ENCODE results near the gene DUOXA1.
"Not testable (repeated sequence)": the region's sequence is repeated elsewhere in the genome, so short reads cannot be mapped to it uniquely, and the experiment has no call there.

The DUOXA1 gene

DNA sequence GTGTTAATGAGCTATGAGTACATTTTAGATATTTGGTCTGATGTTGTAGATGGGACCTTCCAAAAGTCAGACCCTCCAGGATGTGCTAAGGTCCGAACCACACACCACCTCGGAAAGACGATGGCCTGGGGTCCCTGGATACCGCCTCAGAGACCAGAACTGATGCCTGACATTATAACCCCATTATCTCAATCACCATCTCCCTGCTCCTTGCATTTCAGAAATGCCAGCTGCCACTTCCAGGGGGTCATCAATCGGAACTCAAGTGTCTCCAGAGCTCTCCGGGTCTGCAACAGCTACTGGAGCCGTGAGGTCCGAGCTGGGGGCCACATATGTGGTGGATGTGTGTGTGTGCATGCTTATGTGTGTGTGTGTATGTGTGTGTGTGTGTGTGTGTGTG, 8.0 kb upstream of the DUOXA1 start:
- H3K9me3 ChIP-seq (ENCODE audit: insufficient read depth, low read length, severe bottlenecking): no peaks in the 10 kb centered on the region
- H3K27ac ChIP-seq (ENCODE audit: low read length): no peak overlapping the region
- H3K9ac ChIP-seq (ENCODE audit: low read depth, low read length): no peak overlapping the region
- TF ChIP-seq EZH2 (IDR thresholded peaks at IDR 0.05; ENCODE audit: borderline replicate concordance, low read depth, low read length, severe bottlenecking): no peak
- TF ChIP-seq, protein P1, sequence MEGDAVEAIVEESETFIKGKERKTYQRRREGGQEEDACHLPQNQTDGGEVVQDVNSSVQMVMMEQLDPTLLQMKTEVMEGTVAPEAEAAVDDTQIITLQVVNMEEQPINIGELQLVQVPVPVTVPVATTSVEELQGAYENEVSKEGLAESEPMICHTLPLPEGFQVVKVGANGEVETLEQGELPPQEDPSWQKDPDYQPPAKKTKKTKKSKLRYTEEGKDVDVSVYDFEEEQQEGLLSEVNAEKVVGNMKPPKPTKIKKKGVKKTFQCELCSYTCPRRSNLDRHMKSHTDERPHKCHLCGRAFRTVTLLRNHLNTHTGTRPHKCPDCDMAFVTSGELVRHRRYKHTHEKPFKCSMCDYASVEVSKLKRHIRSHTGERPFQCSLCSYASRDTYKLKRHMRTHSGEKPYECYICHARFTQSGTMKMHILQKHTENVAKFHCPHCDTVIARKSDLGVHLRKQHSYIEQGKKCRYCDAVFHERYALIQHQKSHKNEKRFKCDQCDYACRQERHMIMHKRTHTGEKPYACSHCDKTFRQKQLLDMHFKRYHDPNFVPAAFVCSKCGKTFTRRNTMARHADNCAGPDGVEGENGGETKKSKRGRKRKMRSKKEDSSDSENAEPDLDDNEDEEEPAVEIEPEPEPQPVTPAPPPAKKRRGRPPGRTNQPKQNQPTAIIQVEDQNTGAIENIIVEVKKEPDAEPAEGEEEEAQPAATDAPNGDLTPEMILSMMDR (IDR thresholded peaks at IDR 0.05; ENCODE audit: borderline replicate concordance, extremely low read depth, low read length, poor library complexity, severe bottlenecking): no peak
- no peak overlapping the region for H3K4me2 ChIP-seq (ENCODE audit: insufficient read depth, low read length)
- H3K79me2 ChIP-seq (ENCODE audit: insufficient read depth, low read length): no peaks in the 10 kb centered on the region
- H3K36me3 ChIP-seq (ENCODE audit: insufficient read depth, low read length): no peaks in the 10 kb centered on the region
- H3K27me3 ChIP-seq (ENCODE audit: insufficient read depth, low read length, poor library complexity): no peaks in the 10 kb centered on the region
- DNase-seq: no peak
- no peaks in the 10 kb centered on the region for H4K20me1 ChIP-seq (ENCODE audit: insufficient read depth, low read length)
- no peak overlapping the region for H3K4me3 ChIP-seq (ENCODE audit: low read depth in 1 of 2, low read length in 2 of 2)
- H3K4me1 ChIP-seq (ENCODE audit: insufficient read depth, low read length): no peaks in the 10 kb centered on the region
- ATAC-seq (ENCODE audit: insufficient read depth, low read depth): no peak
- no peak overlapping the region for H2AFZ ChIP-seq (ENCODE audit: low read depth, low read length)

DNA sequence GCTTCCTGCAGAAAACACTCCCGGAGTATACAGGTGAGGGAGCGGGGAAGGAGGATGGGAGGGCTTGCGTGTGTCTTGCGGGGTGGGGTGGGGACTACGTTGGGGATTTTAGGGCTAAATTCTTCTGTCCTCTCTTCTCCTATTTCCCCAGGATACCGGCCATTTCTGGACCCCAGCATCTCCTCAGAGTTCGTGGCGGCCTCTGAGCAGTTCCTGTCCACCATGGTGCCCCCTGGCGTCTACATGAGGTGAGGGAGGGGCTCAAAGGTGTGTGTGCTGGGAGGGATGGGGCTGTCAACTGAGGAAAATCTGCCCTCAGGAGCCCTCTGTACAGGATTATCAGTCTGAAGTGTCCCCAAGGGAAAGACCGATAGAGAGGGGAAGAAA, 6.7 kb upstream of the DUOXA1 start:
- no peak overlapping the region for H3K9ac ChIP-seq (ENCODE audit: low read depth, low read length)
- no peak overlapping the region for H3K4me3 ChIP-seq (ENCODE audit: low read depth in 1 of 2, low read length in 2 of 2)
- ATAC-seq (ENCODE audit: insufficient read depth, low read depth) (no peak), DNase-seq (no peak)
- no peaks in the 10 kb centered on the region for H3K9me3 ChIP-seq (ENCODE audit: insufficient read depth, low read length, severe bottlenecking)
- no peaks in the 10 kb centered on the region for H3K36me3 ChIP-seq (ENCODE audit: insufficient read depth, low read length)
- H4K20me1 ChIP-seq (ENCODE audit: insufficient read depth, low read length): no peaks in the 10 kb centered on the region
- TF ChIP-seq EZH2 (IDR thresholded peaks at IDR 0.05; ENCODE audit: borderline replicate concordance, low read depth, low read length, severe bottlenecking): no peak
- TF ChIP-seq, protein P1 (IDR thresholded peaks at IDR 0.05; ENCODE audit: borderline replicate concordance, extremely low read depth, low read length, poor library complexity, severe bottlenecking): no peak
- H3K27me3 ChIP-seq (ENCODE audit: insufficient read depth, low read length, poor library complexity): no peaks in the 10 kb centered on the region
- no peaks in the 10 kb centered on the region for H3K79me2 ChIP-seq (ENCODE audit: insufficient read depth, low read length)
- no peak overlapping the region for H3K4me2 ChIP-seq (ENCODE audit: insufficient read depth, low read length)
- H2AFZ ChIP-seq (ENCODE audit: low read depth, low read length): no peak overlapping the region
- H3K4me1 ChIP-seq (ENCODE audit: insufficient read depth, low read length): no peaks in the 10 kb centered on the region
- H3K27ac ChIP-seq (ENCODE audit: low read length): no peak overlapping the region

DNA sequence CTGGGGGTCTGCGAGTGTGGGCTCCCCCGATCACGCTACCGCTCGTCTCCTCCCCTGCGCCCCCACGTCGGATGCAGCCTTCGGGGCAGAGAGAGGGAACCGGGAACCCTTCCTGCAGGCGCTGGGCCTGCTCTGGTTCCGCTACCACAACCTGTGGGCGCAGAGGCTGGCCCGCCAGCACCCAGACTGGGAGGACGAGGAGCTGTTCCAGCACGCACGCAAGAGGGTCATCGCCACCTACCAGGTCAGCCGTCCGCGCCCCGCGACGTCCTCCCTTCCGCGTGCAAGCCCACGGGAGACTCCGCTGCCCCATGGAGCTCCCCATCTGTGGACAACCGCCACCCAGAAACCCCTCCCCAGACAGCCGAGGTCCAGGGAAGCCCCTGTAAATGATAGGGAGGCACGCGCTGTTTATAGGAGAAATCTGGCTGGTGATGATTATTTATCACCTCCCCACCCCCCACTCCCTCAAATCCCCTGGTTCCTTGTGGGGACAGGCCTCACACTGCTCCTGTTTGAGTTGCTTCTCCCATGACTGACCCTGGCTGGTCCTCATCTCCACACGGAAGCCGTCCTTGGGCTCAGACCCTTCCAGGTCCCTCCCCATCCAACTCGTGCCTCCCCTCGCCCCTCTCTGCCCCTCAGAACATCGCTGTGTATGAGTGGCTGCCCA, 6.2 kb upstream of the DUOXA1 start:
- not testable (repeated sequence) for H3K4me1 ChIP-seq (ENCODE audit: insufficient read depth, low read length); H3K9me3 ChIP-seq (ENCODE audit: insufficient read depth, low read length, severe bottlenecking); H4K20me1 ChIP-seq (ENCODE audit: insufficient read depth, low read length); H3K36me3 ChIP-seq (ENCODE audit: insufficient read depth, low read length); H3K9ac ChIP-seq (ENCODE audit: low read depth, low read length); H3K27ac ChIP-seq (ENCODE audit: low read length); DNase-seq; ATAC-seq (ENCODE audit: insufficient read depth, low read depth); H3K79me2 ChIP-seq (ENCODE audit: insufficient read depth, low read length); H2AFZ ChIP-seq (ENCODE audit: low read depth, low read length); H3K4me3 ChIP-seq (ENCODE audit: low read depth in 1 of 2, low read length in 2 of 2); H3K27me3 ChIP-seq (ENCODE audit: insufficient read depth, low read length, poor library complexity); H3K4me2 ChIP-seq (ENCODE audit: insufficient read depth, low read length)

DNA sequence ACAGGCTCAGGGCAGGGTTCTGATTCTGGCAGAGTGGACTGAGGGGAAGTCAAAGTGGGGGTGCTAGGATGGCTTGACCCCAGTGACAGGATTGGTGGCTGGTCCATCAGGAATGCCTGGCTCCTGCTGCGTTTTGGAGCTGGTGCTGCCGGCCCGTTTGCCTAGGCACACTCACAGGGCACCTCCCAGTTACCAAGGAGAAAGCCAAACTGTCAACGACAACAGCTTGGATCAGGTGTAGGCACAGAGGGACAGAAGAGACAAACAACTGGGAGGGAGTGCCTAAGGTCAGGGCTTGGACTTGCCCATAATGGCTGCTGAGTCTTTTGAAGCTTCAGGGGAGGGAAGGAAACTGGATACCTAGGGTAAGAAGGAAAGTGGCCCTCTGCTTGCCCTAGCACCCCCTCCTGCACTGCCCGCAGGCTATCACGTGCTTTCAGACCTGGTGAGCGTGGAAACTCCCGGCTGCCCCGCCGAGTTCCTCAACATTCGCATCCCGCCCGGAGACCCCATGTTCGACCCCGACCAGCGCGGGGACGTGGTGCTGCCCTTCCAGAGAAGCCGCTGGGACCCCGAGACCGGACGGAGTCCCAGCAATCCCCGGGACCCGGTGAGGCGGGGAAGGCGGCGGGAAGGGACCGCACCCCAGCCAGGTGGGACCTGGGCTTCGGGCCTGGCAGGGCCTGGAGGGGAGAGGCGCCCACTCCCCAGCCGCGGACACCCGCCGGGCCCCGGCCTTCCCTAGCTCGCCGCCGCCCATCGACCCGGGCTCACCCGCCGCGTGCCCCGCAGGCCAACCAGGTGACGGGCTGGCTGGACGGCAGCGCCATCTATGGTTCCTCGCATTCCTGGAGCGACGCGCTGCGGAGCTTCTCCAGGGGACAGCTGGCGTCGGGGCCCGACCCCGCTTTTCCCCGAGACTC, 5.3 kb upstream of the DUOXA1 start:
- Histone ChIP-seq H3K9me3 (ENCODE audit: insufficient read depth, low read length, severe bottlenecking) (no peaks in the 10 kb centered on the region), H3K4me2 (ENCODE audit: insufficient read depth, low read length) (no peak overlapping the region), H3K9ac (ENCODE audit: low read depth, low read length) (no peak overlapping the region), H3K4me1 (ENCODE audit: insufficient read depth, low read length) (no peaks in the 10 kb centered on the region), H3K27me3 (ENCODE audit: insufficient read depth, low read length, poor library complexity) (no peaks in the 10 kb centered on the region), H3K79me2 (ENCODE audit: insufficient read depth, low read length) (no peaks in the 10 kb centered on the region), H2AFZ (ENCODE audit: low read depth, low read length) (no peak overlapping the region), H3K27ac (ENCODE audit: low read length) (no peak overlapping the region), H3K4me3 (ENCODE audit: low read depth in 1 of 2, low read length in 2 of 2) (no peak overlapping the region), H4K20me1 (ENCODE audit: insufficient read depth, low read length) (no peaks in the 10 kb centered on the region), H3K36me3 (ENCODE audit: insufficient read depth, low read length) (no peaks in the 10 kb centered on the region)
- ATAC-seq (ENCODE audit: insufficient read depth, low read depth) (no peak), DNase-seq (no peak)
- TF ChIP-seq, protein P1 (IDR thresholded peaks at IDR 0.05; ENCODE audit: borderline replicate concordance, extremely low read depth, low read length, poor library complexity, severe bottlenecking): no peak
- no peak for TF ChIP-seq EZH2 (IDR thresholded peaks at IDR 0.05; ENCODE audit: borderline replicate concordance, low read depth, low read length, severe bottlenecking)

All from DND-41 (cell line).